Measurements from ENCODE around the gene SMIM43.

Gene SMIM43

DNA sequence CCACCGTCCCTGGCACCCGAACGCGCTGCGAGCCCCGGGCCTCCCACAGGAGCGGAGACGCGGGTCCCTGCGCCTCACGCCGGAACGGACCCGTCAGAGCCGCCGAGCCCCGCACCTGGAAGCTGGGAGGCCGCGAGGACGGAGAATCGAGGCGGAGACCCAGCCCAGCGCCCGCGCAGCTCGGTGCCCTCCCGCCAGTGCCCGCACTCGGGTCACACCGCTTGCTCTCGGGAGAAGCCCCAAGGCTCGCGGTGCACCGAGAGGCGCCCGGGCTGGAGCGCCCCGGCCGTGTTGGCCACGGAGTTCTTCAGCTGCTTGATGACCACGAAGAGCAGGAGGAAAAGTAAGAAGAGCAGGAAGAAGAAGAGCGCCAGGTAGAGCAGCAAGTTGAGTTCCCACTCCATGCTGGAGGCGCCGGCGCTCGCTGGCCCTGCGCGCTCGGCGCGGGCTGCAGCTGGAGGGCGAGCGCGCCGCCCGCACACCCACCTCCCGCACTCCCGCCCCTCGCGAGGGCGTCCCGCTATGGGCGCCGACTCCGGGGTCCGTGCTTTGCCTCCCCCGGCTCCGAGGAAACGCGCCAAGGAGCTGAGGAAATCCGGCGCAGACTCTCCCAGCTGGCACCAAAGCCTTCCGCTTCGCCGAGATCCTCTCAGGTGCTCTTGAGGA is at the start of gene SMIM43:
SMIM43 (minus strand) TSS at position 463 of the 666 bp plus-strand sequence; CDS start at position 404, 59 bp downstream.
- H3K9ac ChIP-seq (ENCODE audit: low read depth in 1 of 2, low read length in 2 of 2) = no peak within 1 kb of the TSS
- peak within 1 kb of the TSS; percentile 45 to 46 for H3K4me3 ChIP-seq (ENCODE audit: low read depth in 1 of 2, low read length in 2 of 2)
- no peak within 1 kb of the TSS for H3K27ac ChIP-seq (ENCODE audit: low read depth, low read length)
- peaks cover 21 to 39% of the 10 kb centered on the region in 2 donors for H3K27me3 ChIP-seq (ENCODE audit: control insufficient read depth in 1 of 2, insufficient read depth in 2 of 2, low read length in 2 of 2)
- no peaks in the 10 kb centered on the region for H3K9me3 ChIP-seq (ENCODE audit: control insufficient read depth in 1 of 2, low read length in 2 of 2)
- no peaks in the 10 kb centered on the region for H3K4me1 ChIP-seq (ENCODE audit: control insufficient read depth in 1 of 2, insufficient read depth in 2 of 2, low read length in 2 of 2)
- H3K36me3 ChIP-seq (ENCODE audit: control insufficient read depth in 1 of 2, insufficient read depth in 2 of 2, low read length in 2 of 2) = no peaks in the 10 kb centered on the region

DNA sequence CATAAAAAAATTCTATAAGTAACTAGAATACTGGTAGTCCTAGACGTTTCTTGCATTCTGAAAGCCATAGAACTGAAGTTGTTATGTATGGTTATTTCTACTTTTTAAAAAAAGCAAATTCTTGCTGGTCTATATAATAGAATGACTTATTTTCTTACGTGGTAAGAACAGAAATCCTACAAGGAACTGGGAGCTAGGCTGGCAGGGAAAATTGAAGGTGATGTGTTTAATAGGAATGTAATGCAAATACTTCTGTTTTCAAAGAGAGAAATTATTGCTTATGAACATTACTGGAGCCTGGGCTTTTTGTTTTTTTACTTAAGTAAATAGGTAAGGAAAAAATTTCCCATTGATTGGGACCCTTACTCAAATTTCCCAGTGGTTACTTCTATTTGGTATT is 49.8 kb upstream of the SMIM43 start:
- H3K9ac ChIP-seq (ENCODE audit: low read depth in 1 of 2, low read length in 2 of 2) = no peak overlapping the region
- H3K27ac ChIP-seq (ENCODE audit: low read depth, low read length) = no peak overlapping the region
- H3K9me3 ChIP-seq (ENCODE audit: control insufficient read depth in 1 of 2, low read length in 2 of 2) = no peaks in the 10 kb centered on the region
- no peak overlapping the region for H3K4me3 ChIP-seq (ENCODE audit: low read depth in 1 of 2, low read length in 2 of 2)
- H3K36me3 ChIP-seq (ENCODE audit: control insufficient read depth in 1 of 2, insufficient read depth in 2 of 2, low read length in 2 of 2) = peaks cover 14 to 65% of the 10 kb centered on the region in 2 donors
- no peaks in the 10 kb centered on the region for H3K4me1 ChIP-seq (ENCODE audit: control insufficient read depth in 1 of 2, insufficient read depth in 2 of 2, low read length in 2 of 2)
- no peaks in the 10 kb centered on the region for H3K27me3 ChIP-seq (ENCODE audit: control insufficient read depth in 1 of 2, insufficient read depth in 2 of 2, low read length in 2 of 2)

DNA sequence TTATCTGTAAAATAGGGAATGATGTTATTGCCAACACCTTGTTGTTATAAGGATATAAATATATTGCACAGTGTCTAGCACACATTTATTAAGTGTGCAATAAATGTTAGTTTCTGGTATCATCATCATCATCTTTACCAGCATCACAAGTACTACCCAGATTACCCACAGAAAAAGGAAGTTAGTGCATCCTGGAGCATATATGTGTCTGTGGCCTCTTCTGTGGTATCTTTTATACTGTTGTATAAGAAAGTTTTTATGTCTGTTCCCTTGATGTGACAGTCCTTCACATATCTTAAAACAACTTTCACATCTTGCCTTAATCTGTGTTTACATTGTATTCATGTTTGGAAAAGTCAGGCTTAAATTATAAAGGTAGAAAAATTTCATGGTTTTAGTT is 46.2 kb upstream of the SMIM43 start:
- H3K36me3 ChIP-seq (ENCODE audit: control insufficient read depth in 1 of 2, insufficient read depth in 2 of 2, low read length in 2 of 2) = peaks cover 26 to 75% of the 10 kb centered on the region in 2 donors
- H3K9me3 ChIP-seq (ENCODE audit: control insufficient read depth in 1 of 2, low read length in 2 of 2) = no peaks in the 10 kb centered on the region
- no peaks in the 10 kb centered on the region for H3K4me1 ChIP-seq (ENCODE audit: control insufficient read depth in 1 of 2, insufficient read depth in 2 of 2, low read length in 2 of 2)

DNA sequence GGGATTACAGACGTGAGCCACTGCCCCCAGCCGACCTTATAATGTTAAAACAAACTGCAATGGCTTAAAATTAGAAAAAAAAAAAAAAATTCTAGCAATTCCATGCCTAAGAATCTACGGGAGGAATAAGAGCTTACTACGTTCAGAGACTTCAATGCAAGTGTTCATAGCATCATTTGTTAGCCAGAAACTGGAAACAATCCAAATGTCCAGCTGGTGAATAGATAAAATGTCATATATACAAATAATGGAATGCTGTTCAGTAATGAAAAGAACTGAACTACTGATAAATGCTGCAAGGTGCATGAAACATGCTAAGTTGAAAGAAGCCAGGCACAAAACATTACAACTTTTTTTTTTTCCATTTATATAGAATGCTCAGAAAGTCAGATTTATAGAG is 41.4 kb upstream of the SMIM43 start:
- H3K9me3 ChIP-seq (ENCODE audit: control insufficient read depth in 1 of 2, low read length in 2 of 2) = no peaks in the 10 kb centered on the region
- peaks cover 19 to 65% of the 10 kb centered on the region in 2 donors for H3K36me3 ChIP-seq (ENCODE audit: control insufficient read depth in 1 of 2, insufficient read depth in 2 of 2, low read length in 2 of 2)
- no peak overlapping the region for H3K27ac ChIP-seq (ENCODE audit: low read depth, low read length)
- peaks cover 7 to 9% of the 10 kb centered on the region in 2 donors for H3K4me1 ChIP-seq (ENCODE audit: control insufficient read depth in 1 of 2, insufficient read depth in 2 of 2, low read length in 2 of 2)
- H3K4me3 ChIP-seq (ENCODE audit: low read depth in 1 of 2, low read length in 2 of 2) = no peak overlapping the region
- no peak overlapping the region for H3K9ac ChIP-seq (ENCODE audit: low read depth in 1 of 2, low read length in 2 of 2)
- no peaks in the 10 kb centered on the region for H3K27me3 ChIP-seq (ENCODE audit: control insufficient read depth in 1 of 2, insufficient read depth in 2 of 2, low read length in 2 of 2)

More for the DNA sequence above, 46.2 kb upstream of the SMIM43 start:
- no peaks in the 10 kb centered on the region for H3K27me3 ChIP-seq (ENCODE audit: control insufficient read depth in 1 of 2, insufficient read depth in 2 of 2, low read length in 2 of 2)
- H3K4me3 ChIP-seq (ENCODE audit: low read depth in 1 of 2, low read length in 2 of 2) = no peak overlapping the region
- no peak overlapping the region for H3K9ac ChIP-seq (ENCODE audit: low read depth in 1 of 2, low read length in 2 of 2)
- no peak overlapping the region for H3K27ac ChIP-seq (ENCODE audit: low read depth, low read length)

DNA sequence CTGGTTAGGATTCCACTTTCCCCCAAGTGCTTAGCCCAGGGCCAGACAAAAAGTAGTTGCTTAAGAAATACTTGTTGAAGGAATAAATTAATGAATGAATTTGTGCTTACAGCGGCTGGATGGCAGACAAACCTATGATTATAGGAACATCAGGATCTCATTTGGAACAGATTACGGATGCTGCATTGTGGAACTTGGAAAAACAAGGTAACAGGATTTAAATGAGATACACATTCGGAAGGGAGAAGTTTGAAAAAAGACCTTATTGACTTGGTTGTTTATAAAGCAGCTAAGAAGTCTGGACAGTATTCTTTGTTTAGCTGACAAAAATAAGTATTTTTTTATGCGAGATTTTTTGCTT is 36.7 kb upstream of the SMIM43 start:
- peaks cover 19 to 24% of the 10 kb centered on the region in 2 donors for H3K4me1 ChIP-seq (ENCODE audit: control insufficient read depth in 1 of 2, insufficient read depth in 2 of 2, low read length in 2 of 2)
- H3K27me3 ChIP-seq (ENCODE audit: control insufficient read depth in 1 of 2, insufficient read depth in 2 of 2, low read length in 2 of 2) = no peaks in the 10 kb centered on the region
- peaks cover 7 to 33% of the 10 kb centered on the region in 2 donors for H3K36me3 ChIP-seq (ENCODE audit: control insufficient read depth in 1 of 2, insufficient read depth in 2 of 2, low read length in 2 of 2)
- peak overlapping the region; percentile 79 to 96 for H3K9ac ChIP-seq (ENCODE audit: low read depth in 1 of 2, low read length in 2 of 2)
- no peak overlapping the region for H3K27ac ChIP-seq (ENCODE audit: low read depth, low read length)
- peak overlapping the region; percentile 86 to 99 for H3K4me3 ChIP-seq (ENCODE audit: low read depth in 1 of 2, low read length in 2 of 2)
- H3K9me3 ChIP-seq (ENCODE audit: control insufficient read depth in 1 of 2, low read length in 2 of 2) = no peaks in the 10 kb centered on the region

DNA sequence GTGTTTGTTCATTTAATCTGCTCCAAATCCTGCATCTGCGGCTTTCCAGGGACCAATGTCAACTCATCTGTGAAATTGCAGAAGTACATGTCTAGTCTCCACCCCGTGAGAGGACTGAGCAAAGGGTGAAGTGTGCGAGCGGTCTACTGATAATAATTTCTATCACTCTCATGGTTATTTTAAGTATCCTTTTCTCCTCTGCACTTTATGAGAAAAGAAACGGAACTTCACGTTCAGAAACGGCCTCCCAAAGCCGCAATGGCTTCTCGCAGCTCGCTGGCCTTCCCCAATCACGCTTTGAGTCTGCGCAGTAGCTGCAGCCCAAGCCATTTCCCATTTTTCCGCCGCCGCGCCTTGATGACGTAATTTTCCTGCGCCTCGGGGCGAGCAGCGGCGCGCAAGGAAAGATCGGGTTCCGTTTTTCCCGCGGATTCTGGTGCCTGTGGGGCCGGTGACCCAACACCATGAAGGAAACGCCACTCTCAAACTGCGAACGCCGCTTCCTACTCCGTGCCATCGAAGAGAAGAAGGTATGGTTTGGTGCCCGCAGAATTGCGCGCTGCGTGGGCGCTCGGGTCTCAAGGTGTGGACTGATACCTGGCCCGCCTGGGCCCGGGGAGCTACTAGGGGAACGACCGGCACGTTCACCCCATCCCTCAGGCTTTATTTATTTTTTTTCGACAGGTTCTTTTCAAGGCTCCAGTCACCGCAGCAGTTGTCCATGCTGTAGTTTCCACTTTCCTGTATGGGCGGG is 36.2 kb upstream of the SMIM43 start, which contains the start of gene EXOSC9:
EXOSC9 (plus strand) TSS at position 363 of the 754 bp plus-strand sequence; CDS start at position 465, 102 bp downstream.
- peak within 1 kb of the TSS; percentile 86 to 99 for H3K4me3 ChIP-seq (ENCODE audit: low read depth in 1 of 2, low read length in 2 of 2)
- peak within 1 kb of the TSS; percentile 79 to 96 for H3K9ac ChIP-seq (ENCODE audit: low read depth in 1 of 2, low read length in 2 of 2)
- H3K9me3 ChIP-seq (ENCODE audit: control insufficient read depth in 1 of 2, low read length in 2 of 2) = no peaks in the 10 kb centered on the region
- H3K27me3 ChIP-seq (ENCODE audit: control insufficient read depth in 1 of 2, insufficient read depth in 2 of 2, low read length in 2 of 2) = no peaks in the 10 kb centered on the region
- peaks cover 3 to 27% of the 10 kb centered on the region in 2 donors for H3K36me3 ChIP-seq (ENCODE audit: control insufficient read depth in 1 of 2, insufficient read depth in 2 of 2, low read length in 2 of 2)
- H3K27ac ChIP-seq (ENCODE audit: low read depth, low read length) = peak within 1 kb of the TSS; percentile 77
- H3K4me1 ChIP-seq (ENCODE audit: control insufficient read depth in 1 of 2, insufficient read depth in 2 of 2, low read length in 2 of 2) = peaks cover 19 to 24% of the 10 kb centered on the region in 2 donors

DNA sequence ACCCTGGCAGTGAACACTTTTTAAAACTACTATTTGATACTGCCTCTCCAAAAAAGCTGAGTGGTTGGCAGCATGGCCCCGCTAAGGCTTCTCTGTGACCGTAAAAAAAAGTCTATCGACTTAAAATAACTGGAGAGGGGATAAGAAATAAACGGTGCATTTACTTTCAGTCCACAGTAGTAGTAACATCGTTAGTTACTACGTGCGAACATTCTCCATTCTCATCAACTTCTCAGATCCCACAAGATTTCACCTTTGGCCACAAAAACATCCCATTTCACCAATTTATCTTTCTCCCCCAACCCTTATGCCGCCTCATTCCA is 35.6 kb upstream of the SMIM43 start:
- Histone ChIP-seq H3K4me3 (ENCODE audit: low read depth in 1 of 2, low read length in 2 of 2) (peak overlapping the region; percentile 86 to 99), H3K9me3 (ENCODE audit: control insufficient read depth in 1 of 2, low read length in 2 of 2) (no peaks in the 10 kb centered on the region), H3K27ac (ENCODE audit: low read depth, low read length) (peak overlapping the region; percentile 77), H3K36me3 (ENCODE audit: control insufficient read depth in 1 of 2, insufficient read depth in 2 of 2, low read length in 2 of 2) (peaks cover 3 to 22% of the 10 kb centered on the region in 2 donors), H3K27me3 (ENCODE audit: control insufficient read depth in 1 of 2, insufficient read depth in 2 of 2, low read length in 2 of 2) (no peaks in the 10 kb centered on the region), H3K4me1 (ENCODE audit: control insufficient read depth in 1 of 2, insufficient read depth in 2 of 2, low read length in 2 of 2) (peaks cover 19 to 24% of the 10 kb centered on the region in 2 donors), H3K9ac (ENCODE audit: low read depth in 1 of 2, low read length in 2 of 2) (peak overlapping the region; percentile 79 to 96)

DNA sequence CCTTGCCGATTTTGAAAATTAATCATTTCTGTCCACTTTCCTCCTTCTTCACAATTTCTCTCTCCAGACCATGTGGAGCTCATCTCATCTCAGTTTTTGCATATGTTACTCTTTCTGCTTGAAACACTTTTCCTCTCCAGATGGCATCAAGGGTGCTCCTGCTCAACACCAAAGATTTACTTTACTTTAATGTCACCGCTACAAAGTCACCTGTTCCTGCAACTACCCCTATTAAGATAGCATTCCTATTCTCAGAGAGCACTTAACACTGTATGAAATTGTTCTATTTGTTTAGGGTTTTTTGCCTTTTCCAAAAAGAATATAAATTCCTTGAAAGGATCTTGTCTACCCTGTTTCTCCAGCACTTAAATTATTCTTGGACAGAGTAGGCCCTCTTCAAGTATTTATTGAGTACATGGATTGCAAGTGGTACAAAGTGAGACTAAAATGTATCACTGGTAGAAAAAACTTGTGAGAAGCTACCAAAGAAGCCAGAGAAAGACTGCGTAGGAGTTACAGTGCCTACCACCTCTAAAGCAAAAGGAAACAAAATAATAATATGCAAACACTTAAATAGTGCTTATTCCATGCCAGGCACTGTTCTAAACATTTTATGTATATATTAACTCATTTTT is 35.0 kb upstream of the SMIM43 start:
- H3K36me3 ChIP-seq (ENCODE audit: control insufficient read depth in 1 of 2, insufficient read depth in 2 of 2, low read length in 2 of 2) = peaks cover 3 to 18% of the 10 kb centered on the region in 2 donors
- no peaks in the 10 kb centered on the region for H3K27me3 ChIP-seq (ENCODE audit: control insufficient read depth in 1 of 2, insufficient read depth in 2 of 2, low read length in 2 of 2)
- no peaks in the 10 kb centered on the region for H3K9me3 ChIP-seq (ENCODE audit: control insufficient read depth in 1 of 2, low read length in 2 of 2)
- H3K4me1 ChIP-seq (ENCODE audit: control insufficient read depth in 1 of 2, insufficient read depth in 2 of 2, low read length in 2 of 2) = peaks cover 19 to 24% of the 10 kb centered on the region in 2 donors
- H3K4me3 ChIP-seq (ENCODE audit: low read depth in 1 of 2, low read length in 2 of 2) = peak overlapping the region; percentile 12 to 86
- peak overlapping the region in 1 of 2 donors; percentile 79 for H3K9ac ChIP-seq (ENCODE audit: low read depth in 1 of 2, low read length in 2 of 2)
- H3K27ac ChIP-seq (ENCODE audit: low read depth, low read length) = no peak overlapping the region

DNA sequence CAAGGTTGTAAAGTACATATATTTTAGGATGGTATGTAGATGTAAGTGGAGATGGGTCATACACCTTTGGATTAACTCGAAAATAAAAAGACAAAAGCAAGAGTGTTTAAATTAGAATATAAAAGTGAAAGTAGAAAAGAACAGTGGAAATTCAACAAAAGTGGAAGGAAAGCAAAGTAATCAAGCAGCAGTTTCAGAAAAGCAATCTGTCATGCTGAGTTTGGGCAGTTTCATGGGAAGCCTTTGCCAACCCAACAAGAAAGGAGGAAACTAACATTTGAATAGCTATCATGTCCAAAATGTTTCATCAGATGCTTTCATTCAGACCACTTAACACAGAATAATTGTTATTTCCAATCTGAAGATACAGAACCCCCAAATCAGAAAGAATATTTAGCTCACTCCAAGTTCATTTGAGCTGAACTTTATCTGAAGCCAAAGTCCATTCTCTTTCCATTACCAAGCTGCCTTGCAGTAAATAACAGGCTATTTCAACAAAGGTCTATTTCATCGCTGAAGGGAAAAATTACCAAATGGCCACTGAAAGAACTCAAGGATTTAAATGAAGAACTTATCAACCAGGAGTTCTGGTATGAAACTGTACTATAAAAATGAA is 34.4 kb upstream of the SMIM43 start:
- H3K4me1 ChIP-seq (ENCODE audit: control insufficient read depth in 1 of 2, insufficient read depth in 2 of 2, low read length in 2 of 2) = peaks cover 19 to 24% of the 10 kb centered on the region in 2 donors
- no peaks in the 10 kb centered on the region for H3K27me3 ChIP-seq (ENCODE audit: control insufficient read depth in 1 of 2, insufficient read depth in 2 of 2, low read length in 2 of 2)
- no peak overlapping the region for H3K9ac ChIP-seq (ENCODE audit: low read depth in 1 of 2, low read length in 2 of 2)
- H3K9me3 ChIP-seq (ENCODE audit: control insufficient read depth in 1 of 2, low read length in 2 of 2) = no peaks in the 10 kb centered on the region
- no peak overlapping the region for H3K27ac ChIP-seq (ENCODE audit: low read depth, low read length)
- H3K36me3 ChIP-seq (ENCODE audit: control insufficient read depth in 1 of 2, insufficient read depth in 2 of 2, low read length in 2 of 2) = peaks cover 3 to 11% of the 10 kb centered on the region in 2 donors
- H3K4me3 ChIP-seq (ENCODE audit: low read depth in 1 of 2, low read length in 2 of 2) = peak overlapping the region in 1 of 2 donors; percentile 12

All from duodenal mucosa (tissue), 2 donors.